Pons (tissue), 1 donor: ENCODE data around the gene C10orf88.

ENCODE experiments used
- DNase-seq: peaks from one replicate; pipeline ENCODE4 v3.0.0-alpha.2; 2016; ENCODE audit warnings: low spot score

C10orf88 gene, protein sequence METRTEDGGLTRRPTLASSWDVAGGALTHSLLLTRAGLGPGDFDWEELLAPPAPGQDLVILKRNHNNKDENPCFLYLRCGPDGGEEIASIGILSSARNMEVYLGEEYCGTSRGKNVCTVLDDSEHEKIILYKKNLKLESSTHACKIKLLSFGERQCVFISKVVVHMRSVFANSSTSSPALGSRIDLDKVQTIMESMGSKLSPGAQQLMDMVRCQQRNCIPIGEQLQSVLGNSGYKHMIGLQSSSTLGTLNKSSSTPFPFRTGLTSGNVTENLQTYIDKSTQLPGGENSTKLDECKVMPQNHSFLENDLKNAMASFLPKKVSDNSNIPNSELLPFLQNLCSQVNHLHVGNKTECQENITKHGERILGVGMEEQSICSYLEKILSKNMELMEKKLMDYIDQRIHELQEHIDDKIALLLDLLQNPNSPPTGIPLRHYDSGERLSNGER

GRCh38 chr10:122953902-122954730, at the start of gene C10orf88:
C10orf88 (minus strand) TSS chr10:122954227; CDS start chr10:122954178, 49 bp downstream.
- DNase-seq: peak; percentile 98

DNA sequence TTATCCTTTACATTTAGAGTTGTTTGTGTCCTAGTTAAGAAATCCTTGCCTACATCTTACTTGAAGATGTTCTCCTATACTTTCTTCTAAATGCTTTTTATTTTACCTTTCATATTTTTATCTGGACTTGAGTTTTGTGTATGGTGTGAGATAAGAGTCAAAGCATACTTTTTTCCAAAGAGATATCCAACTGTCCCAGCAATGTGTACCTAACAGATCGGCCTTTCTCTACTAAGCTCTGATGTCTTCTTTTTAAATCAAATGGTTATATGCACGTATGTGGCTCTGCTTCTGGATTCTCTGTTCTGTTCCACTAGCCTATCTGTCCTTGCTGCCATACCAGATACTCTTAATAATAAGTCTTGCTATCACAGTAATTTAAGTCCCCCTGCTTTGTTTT, 47.3 kb upstream of the C10orf88 start:
- no peak for DNase-seq

DNA sequence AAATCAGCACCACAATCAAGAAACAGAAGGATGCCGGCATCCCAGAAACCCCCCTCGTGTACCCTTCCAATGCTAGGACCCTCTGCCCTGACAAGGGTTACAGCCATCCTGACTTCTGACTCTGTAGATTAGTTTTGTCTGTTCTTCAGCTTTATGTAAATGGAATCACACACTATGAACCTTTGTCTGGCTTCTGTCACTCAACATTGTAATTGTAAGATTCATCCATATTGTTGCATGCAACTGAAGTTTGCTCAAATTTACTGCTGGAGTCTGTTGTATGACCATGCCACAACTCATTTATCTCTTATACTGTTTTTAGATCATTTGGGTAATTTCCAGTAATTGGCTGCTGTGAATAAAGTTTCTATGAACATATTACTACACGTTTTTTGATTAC, 46.1 kb upstream of the C10orf88 start:
- peak; percentile 38 for DNase-seq

GRCh38 chr10:122999347-122999746, 45.3 kb upstream of the C10orf88 start:
- DNase-seq: peak; percentile 54

GRCh38 chr10:122998934-122999333, 44.9 kb upstream of the C10orf88 start:
- DNase-seq: no peak

DNA sequence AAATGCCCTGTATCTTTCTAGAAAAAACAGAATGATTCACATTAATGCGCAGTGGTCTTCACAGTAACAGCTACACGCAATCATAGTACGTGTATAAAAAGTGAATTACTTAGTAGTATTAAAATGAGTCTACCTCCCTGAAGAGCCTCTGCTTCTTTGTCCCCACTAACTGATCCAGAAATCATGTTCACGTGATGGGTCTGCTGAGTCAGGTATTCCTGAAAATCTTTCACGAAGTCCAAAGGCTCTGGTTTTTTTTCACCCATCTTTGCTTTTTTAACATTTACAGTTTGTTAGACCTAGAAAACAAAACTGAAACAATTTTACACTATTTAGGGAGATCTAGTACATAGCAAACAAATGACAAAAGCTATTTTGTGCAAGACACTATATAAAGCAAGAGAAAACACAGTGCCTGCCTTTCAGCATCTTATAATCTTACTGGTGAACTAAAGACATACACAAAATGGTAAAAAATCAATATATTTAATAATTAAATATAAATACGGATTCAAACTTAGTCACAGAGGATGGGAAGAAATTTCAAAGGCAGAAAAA, 44.4 kb upstream of the C10orf88 start:
- DNase-seq: no peak

DNA sequence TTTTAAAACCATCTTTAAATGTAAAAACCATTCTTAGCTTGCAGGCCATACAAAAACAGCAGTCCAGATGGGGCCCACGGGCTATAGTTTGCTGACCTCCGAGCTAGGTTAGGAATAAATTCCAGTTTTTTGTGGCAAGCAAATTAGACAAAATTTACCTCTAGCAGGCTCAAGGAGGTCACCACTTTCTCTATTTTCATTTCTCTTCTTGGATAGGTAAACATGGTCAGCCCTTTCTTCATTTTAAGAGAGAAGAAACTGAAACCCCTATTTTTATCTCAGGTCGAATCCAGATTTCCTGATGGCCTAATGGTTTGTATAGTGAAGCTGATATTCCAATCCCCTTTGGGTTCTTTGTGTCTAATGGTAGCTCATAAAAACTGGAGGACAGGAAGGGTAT, 43.8 kb upstream of the C10orf88 start:
- DNase-seq: no peak

DNA sequence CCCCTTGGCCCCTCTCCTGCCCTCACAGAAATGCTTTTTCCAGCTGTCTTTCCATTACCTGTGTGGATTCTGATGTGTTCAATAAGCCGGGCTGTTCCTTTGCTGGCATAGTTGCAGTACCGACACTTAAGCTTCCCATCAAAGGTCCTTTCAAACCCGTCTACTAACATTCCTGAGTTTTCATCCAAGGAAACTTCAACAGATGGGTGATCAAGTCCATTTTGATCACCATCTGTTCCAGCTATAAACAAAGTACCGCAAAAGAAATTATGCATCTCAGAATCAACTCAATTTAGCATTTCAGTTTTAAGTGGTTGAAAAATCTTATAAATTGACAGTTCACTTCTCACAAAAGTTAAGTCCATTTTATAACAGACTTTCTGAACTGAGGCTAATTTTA, 41.9 kb upstream of the C10orf88 start:
- DNase-seq: no peak

DNA sequence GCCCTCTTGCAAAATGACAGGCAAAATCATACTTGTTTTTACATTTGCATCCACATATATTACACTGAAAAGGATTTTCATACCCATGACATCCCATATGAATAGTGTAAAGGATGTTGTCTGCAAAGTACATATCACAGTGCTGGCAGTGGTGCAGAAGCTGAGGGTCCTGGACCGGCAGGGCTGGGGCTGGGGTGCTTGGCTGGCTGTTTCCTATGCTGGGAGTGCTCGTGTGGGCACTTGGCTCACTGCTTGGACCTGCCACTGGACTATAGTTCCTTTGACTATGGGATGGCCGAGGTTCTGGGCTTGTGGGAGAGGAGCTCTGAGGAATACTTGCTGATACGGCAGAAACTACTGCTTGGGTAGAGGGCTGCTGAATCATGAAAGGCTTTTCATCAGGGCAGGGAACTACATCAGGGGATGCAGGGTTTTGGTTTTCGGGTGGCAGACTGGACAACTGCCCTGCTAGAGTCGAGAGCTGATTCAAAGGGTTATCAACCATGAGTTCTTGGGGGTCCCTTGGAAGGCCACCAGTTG, 39.8 kb upstream of the C10orf88 start:
- no peak for DNase-seq

DNA sequence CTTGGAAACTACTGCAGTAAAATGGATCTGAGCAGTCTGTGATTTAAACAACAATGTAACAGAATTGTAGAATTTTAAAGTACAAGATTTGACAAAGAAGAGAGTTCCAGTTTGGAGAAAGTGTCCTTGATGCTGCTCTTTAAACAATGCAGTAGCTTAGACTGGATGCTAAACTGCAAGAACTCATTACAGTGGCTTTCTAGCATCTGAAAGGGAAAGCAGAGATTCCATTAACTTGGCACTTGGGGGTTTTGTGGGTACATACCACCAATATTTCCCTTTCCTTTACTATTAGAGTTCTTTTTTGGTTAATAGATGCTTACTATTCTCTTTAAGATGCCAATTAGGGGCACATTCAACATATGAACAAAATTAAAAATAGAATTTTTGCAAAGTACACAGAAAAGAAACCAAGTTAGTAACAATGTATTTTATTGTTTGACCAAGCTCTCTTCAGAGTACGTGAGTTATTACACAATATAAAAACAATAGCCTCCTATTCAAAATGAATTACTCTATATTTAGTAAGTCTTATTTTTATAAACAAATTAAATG, 38.1 kb upstream of the C10orf88 start:
- peak; percentile 78 for DNase-seq

- no peak for DNase-seq
These were observed 36.3 kb upstream of the C10orf88 start for GRCh38 chr10:122990278-122990677.

- DNase-seq: no peak
These were observed 34.5 kb upstream of the C10orf88 start for GRCh38 chr10:122988501-122988900.

DNA sequence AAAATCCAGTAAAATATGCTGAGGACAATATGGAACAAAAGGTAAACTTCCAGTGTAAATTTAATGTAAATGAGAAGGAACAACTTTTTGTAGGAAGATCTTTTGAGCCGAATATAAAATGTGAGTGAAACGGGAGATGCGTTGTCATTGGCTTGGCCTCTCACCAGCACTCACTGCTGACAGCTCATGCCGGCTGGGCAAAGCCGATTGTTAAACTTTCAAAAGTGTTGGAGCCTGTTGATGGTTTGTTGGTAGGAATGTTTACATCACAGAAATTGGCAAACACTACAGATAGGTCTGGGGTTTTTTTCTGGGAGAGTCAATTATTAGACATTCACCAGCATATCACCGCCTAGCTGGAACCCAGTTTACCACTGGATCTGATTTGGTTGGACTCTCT, 32.3 kb upstream of the C10orf88 start:
- DNase-seq: peak; percentile 45

DNA sequence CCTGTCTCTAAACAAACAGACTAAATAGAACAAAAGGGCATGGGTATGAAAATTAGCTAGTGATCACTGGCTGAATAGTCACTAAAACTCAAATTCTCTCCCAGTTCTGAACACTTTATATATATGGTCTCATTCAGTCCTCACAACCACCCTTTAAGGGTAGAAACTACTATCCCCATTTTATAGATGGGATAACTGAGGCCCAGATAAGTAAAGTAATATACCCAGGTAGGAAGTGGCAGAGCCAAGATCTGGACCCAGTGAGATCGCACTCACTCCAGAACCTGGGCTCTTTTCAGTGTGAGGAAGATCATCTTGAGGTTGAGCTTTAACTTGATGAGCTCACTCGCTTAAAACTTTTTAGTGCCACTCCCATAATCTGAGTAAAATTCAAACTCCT, 30.7 kb upstream of the C10orf88 start:
- no peak for DNase-seq

- no peak for DNase-seq
These were observed 29.9 kb upstream of the C10orf88 start for GRCh38 chr10:122983898-122984297.

DNA sequence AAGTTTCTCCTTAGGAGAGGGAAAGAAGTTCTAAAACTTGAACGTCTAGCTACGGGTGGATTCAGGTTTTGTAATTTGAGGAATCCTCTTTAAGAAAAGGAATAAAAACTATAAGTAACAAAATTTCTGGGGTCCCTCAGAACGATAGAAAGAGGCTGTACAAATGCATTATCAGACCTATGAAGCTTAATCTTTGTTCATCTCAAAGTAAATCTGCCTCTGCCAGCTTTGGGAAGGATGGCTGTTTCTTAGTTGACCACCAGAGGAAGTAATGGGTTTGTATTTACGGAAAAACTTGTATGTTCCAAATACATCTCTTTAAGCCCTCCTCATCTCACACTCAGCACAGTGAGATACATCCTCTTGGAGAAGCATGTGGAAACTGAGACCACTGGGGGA, 27.0 kb upstream of the C10orf88 start:
- DNase-seq: peak; percentile 57

DNA sequence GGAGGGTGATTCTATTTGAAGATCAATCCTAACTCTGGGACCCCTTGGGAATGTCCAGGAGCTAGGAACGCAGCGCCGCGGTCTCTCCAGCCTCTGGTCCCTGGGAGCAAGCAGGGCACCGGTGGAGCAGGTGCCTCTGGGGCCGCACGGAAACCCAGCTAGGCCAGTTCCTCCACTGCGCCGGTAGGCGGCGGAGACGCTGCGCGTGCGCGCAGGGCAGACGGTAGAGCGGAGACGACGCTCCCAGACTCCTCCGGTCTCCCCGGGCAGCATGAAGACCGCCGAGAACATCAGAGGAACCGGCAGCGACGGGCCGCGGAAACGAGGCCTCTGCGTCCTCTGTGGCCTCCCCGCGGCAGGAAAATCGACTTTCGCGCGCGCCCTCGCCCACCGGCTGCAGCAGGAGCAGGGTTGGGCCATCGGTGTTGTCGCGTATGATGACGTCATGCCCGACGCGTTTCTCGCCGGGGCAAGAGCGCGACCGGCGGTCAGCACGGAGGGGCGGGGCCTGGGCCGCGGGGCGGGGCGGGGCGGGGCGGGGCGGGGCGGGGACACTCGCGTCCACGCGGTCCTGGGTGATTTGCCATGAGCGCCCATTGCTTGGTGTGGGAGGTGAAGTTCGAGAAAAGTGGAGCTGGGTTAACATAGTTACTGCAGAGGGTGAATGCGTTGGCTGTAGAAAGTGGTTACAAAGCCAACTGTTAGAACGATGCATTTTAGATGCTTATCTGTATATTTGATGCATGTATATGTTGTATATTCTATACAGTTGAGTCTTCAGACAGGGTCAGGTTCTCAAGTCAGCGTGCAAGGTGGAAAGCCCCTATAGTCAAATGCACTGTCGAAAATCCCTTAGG, 26.4 kb upstream of the C10orf88 start, which contains the start of gene PSTK:
TSS of gene PSTK (plus strand) at position 193 of the 857 bp plus-strand sequence. CDS start at position 272, 79 bp downstream.
- DNase-seq: peak; percentile 90

DNA sequence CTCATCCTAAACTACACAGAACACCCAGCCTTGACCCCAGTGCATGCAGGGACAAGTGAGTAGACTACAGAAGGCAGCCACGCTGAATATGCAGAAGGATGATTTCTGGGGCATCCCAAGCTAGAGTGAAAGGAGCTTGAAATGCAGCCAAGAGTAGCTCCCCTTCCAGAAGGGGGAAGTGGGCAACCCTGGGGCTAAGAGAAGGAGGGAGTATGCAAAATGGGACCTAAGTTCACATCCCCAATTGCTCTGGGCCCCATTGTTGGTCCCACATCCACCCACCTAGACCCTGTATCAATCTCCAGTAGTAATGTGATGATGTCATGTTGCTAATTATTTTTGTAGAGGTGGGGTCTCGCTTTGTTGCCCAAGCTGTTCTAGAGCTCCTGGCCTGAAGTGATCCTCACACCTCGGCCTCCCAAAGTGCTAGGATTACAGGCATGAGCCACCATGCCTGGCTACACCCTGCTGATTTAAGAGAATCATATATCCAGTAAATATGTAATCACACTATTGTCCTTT, 20.6 kb upstream of the C10orf88 start:
- no peak for DNase-seq

- no peak for DNase-seq
These were observed 20.0 kb upstream of the C10orf88 start for GRCh38 chr10:122974023-122974422.

GRCh38 chr10:122968698-122969097, 14.7 kb upstream of the C10orf88 start:
- no peak for DNase-seq

DNA sequence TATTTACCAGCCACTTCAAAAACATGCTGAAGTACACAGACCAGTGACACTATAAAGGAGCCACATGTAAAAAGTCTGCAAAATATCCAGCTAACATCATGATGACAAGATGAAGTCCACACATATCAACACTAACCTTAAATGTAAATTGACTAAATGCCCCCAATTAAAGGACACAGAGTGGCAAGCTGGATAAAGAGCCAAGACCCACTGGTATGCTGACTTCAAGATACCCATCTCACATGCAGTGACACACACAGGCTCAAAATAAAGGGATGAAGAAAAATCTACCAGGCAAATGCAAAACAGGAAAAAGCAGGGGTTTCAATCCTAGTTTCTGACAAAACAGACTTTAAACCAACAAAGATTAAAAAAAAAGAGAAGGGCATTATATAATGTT, 12.9 kb upstream of the C10orf88 start:
- DNase-seq: no peak
